GM19467 (cell line): Measurements from ENCODE around the gene ACSL6.

Experiments
- ATAC-seq: cut with Tn5 transposase; IDR thresholded peaks from one replicate; pipeline ENCODE4 v1.9.1; 2021; ENCODE audit warnings: mild to moderate bottlenecking, moderate library complexity; ENCODE audit not compliant: unreplicated experiment

ACSL6 gene

GRCh38 chr5:132049093-132049492 lies 37.6 kb upstream of the ACSL6 start:
- ATAC-seq: no peak

GRCh38 chr5:132046880-132047299 lies 35.4 kb upstream of the ACSL6 start:
- no peak for ATAC-seq

GRCh38 chr5:132044207-132044606 lies 32.7 kb upstream of the ACSL6 start:
- no peak for ATAC-seq

GRCh38 chr5:132037353-132037752 lies 25.9 kb upstream of the ACSL6 start:
- ATAC-seq: no peak

GRCh38 chr5:132033122-132033521 lies 21.7 kb upstream of the ACSL6 start:
- ATAC-seq: no peak

- no peak for ATAC-seq
Measured at GRCh38 chr5:132032196-132032595, 20.7 kb upstream of the ACSL6 start.

- ATAC-seq: no peak
Measured at GRCh38 chr5:132030610-132031009, 19.2 kb upstream of the ACSL6 start.

- no peak for ATAC-seq
Measured at GRCh38 chr5:132029609-132030330, 18.3 kb upstream of the ACSL6 start.

GRCh38 chr5:132027027-132027426 lies 15.6 kb upstream of the ACSL6 start:
- ATAC-seq: no peak

GRCh38 chr5:132026516-132027008 lies 15.1 kb upstream of the ACSL6 start:
- ATAC-seq: no peak

- ATAC-seq: no peak
Measured at GRCh38 chr5:132025403-132025971, 14.0 kb upstream of the ACSL6 start.

- ATAC-seq: no peak
Measured at GRCh38 chr5:132024789-132025402, 13.4 kb upstream of the ACSL6 start.

GRCh38 chr5:132024117-132024435 lies 12.6 kb upstream of the ACSL6 start:
- ATAC-seq: no peak

GRCh38 chr5:132023258-132024116 lies 12.0 kb upstream of the ACSL6 start:
- no peak for ATAC-seq

GRCh38 chr5:132022737-132023136 lies 11.3 kb upstream of the ACSL6 start:
- ATAC-seq: no peak

- ATAC-seq: no peak
Measured at GRCh38 chr5:132021654-132022053, 10.2 kb upstream of the ACSL6 start.

- ATAC-seq: peak; percentile 12
Measured at GRCh38 chr5:132020568-132021339, 9.3 kb upstream of the ACSL6 start.

- peak; percentile 98 for ATAC-seq
Measured at GRCh38 chr5:132019857-132020555, 8.5 kb upstream of the ACSL6 start.

GRCh38 chr5:132019337-132019736 lies 7.9 kb upstream of the ACSL6 start:
- ATAC-seq: no peak
